Frontal cortex (tissue), 4 donors: Measurements from ENCODE around the gene AREL1. TPM values are rescaled to one million over a fixed set of nuclear protein-coding genes. Genes with fewer than 3 reads are reported as not detected.

ENCODE experiments used
- DNase-seq, 2 donors: peaks; one replicate each; pipeline ENCODE4 v3.0.0; 2012; ENCODE audit warnings: low spot score in 2 of 2
- FAIRE-seq: peaks from 2 replicates; lab custom pipeline; 2012; peaks lifted over from hg19 to GRCh38; lab: Jason Lieb, UNC
- total RNA-seq: library from RNA; depleted of rRNA; stranded (reverse); fragments of >200 nt; gene quantifications from one replicate; pipeline ENCODE4 v1.2.3, GENCODE V29; 2014
- donor health status: control.
- donor health status: control.
- donor health status: control.

AREL1 gene
- total RNA-seq, 1 donor from 2014 or later: 39.5 TPM

GRCh38 chr14:74645756-74646470 is 67.0 kb downstream of the AREL1 start:
- FAIRE-seq: no peak
- DNase-seq: no peak

DNA sequence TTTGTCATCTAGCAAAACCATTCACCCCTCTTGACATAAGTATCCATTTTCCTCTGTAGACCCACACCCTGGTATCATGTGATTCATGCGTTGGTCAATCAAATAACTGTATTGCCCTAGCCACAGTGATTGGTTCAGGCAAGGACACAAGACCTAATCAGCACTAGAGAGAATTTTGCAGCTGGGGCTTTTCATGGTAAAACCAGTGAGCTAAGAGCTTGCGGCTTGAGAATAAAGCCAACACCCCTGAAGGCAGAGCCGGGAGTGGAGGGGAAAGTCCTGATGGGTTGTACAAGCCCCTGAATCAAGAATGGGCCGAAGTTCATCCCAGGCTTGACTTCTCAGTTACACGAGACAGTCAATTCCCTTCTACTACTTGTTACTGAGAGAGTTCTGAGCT is 67.6 kb downstream of the AREL1 start:
- no peak for FAIRE-seq
- DNase-seq: no peak

GRCh38 chr14:74641601-74642391 is 71.1 kb downstream of the AREL1 start:
- DNase-seq (no peak), FAIRE-seq (no peak)

- FAIRE-seq (no peak), DNase-seq (no peak)
Observed at GRCh38 chr14:74638966-74639365, 73.9 kb downstream of the AREL1 start.

DNA sequence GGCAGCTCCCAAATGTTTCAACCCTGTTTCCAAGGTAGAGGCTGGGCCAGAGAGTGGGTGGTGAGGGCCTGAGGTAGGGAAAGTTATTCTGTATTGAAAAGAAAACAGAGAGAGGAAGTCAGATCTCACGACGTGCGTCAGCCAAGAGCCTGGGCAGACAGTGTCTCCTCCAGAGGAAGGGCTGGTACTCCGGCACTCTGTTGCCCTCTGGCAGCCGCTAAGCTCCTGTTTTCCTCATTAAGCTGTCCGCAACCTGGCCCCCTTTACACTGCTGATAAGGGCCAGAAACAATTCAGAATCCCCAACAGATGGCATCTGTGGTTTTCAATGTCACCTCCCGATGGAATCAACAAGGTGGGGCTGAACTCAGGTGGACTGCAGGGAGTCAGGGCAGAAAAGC is 74.8 kb downstream of the AREL1 start:
- DNase-seq (no peak), FAIRE-seq (no peak)

DNA sequence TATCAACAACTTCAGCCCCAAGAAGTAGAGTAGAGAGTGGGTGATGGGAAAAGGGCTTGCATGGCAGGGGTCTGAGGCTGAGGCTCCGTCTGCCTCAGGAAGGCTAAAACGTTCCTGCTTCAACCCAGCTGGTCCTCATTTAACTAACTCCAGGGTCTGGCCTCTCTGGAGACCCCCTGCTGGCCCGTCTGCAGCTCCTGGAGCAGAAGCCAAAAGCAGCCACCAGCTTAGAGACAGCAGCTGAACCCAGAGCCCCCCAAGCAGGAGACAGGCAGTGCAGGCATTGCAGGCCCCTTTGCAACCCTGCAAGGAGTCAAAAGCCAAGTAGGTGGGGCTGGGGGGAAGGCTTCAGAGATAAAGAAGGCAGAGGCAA is 75.7 kb downstream of the AREL1 start:
- FAIRE-seq (no peak), DNase-seq (no peak)

- no peak for DNase-seq
Observed at GRCh38 chr14:74636424-74637177, 76.3 kb downstream of the AREL1 start.

GRCh38 chr14:74635847-74636246 is 77.0 kb downstream of the AREL1 start:
- DNase-seq: no peak
- no peak for FAIRE-seq

More at GRCh38 chr14:74636424-74637177, 76.3 kb downstream of the AREL1 start:
- no peak for FAIRE-seq

- no peak for FAIRE-seq
- no peak for DNase-seq
Observed at GRCh38 chr14:74634964-74635363, 77.9 kb downstream of the AREL1 start.

DNA sequence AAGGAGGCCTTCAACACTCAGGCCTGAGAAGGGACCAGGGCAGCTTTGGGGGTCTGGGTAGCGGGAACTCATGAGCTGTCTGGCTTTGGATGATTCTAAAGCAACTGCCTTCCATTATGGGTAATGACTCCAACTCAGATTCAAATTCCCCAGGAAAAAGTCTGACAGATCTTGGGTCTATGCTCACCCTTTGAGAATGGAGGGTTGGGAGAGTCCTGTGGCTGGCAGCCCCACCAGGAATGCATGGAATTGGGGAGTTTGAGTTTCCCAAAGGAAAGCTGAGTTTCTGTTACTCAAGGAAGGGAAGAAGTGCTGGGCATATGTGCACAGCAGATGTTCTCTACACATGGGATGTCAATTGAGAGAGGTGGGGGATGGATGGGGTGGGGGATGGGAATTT is 78.4 kb downstream of the AREL1 start:
- no peak for DNase-seq
- FAIRE-seq: no peak

DNA sequence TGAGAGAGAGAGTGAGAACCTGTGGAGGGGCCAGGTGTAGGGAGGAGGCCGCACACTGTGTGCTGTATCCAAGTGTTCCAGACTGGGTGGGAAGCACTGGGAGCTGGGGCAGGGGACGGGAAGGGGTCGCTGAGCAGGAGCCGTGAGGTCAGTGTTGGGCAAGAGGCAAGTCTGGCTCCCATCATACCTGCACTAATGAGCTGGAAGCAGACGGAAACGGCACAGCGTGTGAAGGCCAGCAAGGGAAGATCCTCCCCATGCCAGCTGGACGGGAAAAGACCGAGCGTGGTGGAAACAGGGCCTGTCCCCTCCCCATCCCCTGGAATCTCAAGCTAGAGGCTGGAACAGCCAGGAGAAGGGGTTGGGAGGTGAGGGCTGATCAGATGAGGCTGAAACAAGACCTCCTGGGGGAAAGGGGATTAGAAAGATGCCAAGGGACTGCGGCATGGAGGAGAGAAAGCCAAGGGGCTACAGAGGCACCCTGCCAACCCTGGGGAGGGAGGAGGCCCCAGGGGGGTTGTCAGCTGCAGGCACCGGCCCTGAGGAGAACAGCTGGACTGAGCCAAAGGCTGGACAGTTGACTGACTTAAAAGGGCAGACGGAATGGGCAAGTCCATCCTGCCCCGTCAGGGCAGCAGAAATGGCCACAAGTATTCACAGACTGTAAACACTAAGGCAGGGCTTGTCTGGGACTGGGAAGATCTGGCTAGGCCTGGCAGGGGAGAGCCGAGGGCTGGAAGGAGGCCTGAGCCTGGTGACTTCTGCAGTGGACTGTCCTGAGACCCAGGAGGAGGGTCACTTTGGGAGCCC is 81.8 kb downstream of the AREL1 start:
- no peak for FAIRE-seq
- DNase-seq: no peak

DNA sequence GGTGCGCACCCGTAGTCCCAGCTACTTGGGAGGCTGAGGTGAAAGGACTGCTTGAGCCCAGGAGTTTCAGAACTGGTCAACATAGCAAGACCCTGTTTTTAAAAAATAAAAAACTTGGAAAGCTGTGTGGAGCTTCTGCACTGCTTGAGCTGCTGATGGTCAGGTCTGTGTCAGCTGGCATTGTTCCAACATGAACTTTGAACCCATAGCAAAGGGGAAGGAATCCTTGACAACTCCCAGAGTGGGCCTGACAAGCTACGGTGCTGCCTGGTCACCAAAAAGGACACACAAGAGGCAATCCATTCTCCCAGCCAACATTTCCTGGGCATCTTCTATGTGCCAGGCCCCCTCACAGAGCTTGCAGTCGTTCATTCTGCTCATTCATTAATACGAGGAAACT is 84.5 kb downstream of the AREL1 start:
- FAIRE-seq (no peak), DNase-seq (no peak)

- DNase-seq (no peak), FAIRE-seq (no peak)
Observed at GRCh38 chr14:74627076-74627475, 85.8 kb downstream of the AREL1 start.

DNA sequence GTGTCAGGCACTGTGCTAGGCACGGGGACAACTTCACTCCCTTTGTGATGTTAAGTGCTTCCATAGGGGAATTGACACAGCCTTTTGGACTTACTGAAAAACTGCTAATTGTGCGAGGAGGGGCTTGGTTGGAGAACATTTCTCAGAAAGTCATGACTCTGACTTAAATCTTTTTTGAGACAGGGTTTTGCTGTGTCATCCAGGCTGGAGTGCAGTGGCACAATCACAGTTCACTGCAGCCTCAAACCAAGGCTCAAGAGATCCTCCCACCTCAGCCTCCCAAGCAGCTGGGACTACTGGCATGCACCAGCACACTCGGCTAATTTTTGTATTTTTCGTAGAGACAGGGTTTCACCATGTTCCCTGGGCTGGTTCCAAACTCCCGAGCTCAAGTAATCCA is 90.6 kb downstream of the AREL1 start:
- FAIRE-seq: no peak

GRCh38 chr14:74621556-74621955 is 91.3 kb downstream of the AREL1 start:
- DNase-seq (no peak), FAIRE-seq (no peak)

More for the DNA sequence above, 90.6 kb downstream of the AREL1 start:
- DNase-seq: no peak

- FAIRE-seq: no peak
Observed at GRCh38 chr14:74620923-74621322, 92.0 kb downstream of the AREL1 start.

GRCh38 chr14:74620497-74620921 is 92.4 kb downstream of the AREL1 start:
- DNase-seq: no peak
- FAIRE-seq: no peak

More at GRCh38 chr14:74620923-74621322, 92.0 kb downstream of the AREL1 start:
- DNase-seq: no peak

DNA sequence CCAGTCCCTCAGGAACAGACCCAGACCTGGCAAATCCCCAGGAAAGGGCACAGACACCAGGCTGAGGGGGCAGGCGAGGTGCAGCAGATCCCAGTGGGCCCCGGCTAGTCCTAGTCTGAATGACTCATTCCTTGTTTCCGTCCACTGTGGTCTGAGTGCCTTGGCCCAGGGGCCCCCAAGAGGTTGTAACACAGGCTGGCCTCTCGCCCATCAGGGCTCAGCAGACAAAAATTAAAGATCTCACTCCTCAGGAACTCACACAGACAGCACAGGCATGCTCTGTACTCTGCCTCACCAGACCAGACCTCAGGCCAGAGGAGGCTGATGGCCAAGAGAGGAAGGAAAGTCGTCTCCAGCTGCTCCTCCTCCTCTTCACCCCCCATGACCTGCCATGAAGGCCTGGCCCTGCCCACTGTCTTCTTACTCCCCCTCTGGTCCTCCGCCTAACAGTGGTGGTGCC is 93.2 kb downstream of the AREL1 start:
- FAIRE-seq: no peak
- DNase-seq: no peak

GRCh38 chr14:74618078-74618952 is 94.6 kb downstream of the AREL1 start:
- FAIRE-seq (no peak), DNase-seq (no peak)
